SU-DHL-6 (cell line): ENCODE measurements around the gene ABCA13.

Experiments used
- H2AFZ ChIP-seq: fragments of 200-600 bp; sonication (generic); 2 replicates; pipeline ENCODE4 v1.6.1; 2014; ENCODE audit warnings: low read depth, mild to moderate bottlenecking, moderate library complexity, mixed read lengths, antibody characterized with exemption, low read length; ENCODE audit not compliant: severe bottlenecking
- H3F3A ChIP-seq: fragments of 200-600 bp; shearing (Covaris generic); 2 replicates; pipeline ENCODE4 v1.6.0; 2016; ENCODE audit warnings: antibody characterized with exemption, mild to moderate bottlenecking; ENCODE audit not compliant: insufficient read depth
- H3K27ac ChIP-seq: fragments of 200-600 bp; sonication (generic); 2 replicates; pipeline ENCODE4 v1.5.1; 2016; ENCODE audit warnings: low read depth, mild to moderate bottlenecking, low read length, moderate library complexity, mixed read lengths
- H3K27me3 ChIP-seq: fragments of 200-600 bp; sonication (generic), shearing (Covaris generic); 2 replicates; pipeline ENCODE4 v1.6.0; 2014; ENCODE audit warnings: mild to moderate bottlenecking, low read length
- H3K36me3 ChIP-seq: fragments of 200-600 bp; sonication (generic); 2 replicates; pipeline ENCODE4 v1.6.1; 2014; ENCODE audit warnings: mild to moderate bottlenecking, low read length, mixed read lengths
- H3K4me2 ChIP-seq: fragments of 300-600, 200-600 bp; shearing (Covaris generic), sonication (generic); 2 replicates; pipeline ENCODE4 v1.6.0; 2014; ENCODE audit warnings: low read length, low read depth, mild to moderate bottlenecking; ENCODE audit not compliant: poor library complexity, severe bottlenecking
- H3K4me3 ChIP-seq: fragments of 200-600 bp; sonication (generic); 2 replicates; pipeline ENCODE4 v1.5.1; 2014; ENCODE audit warnings: antibody characterized with exemption, low read length, mild to moderate bottlenecking, mixed read lengths; ENCODE audit not compliant: insufficient read depth, poor library complexity, severe bottlenecking
- H3K79me2 ChIP-seq: fragments of 200-600 bp; sonication (generic); 2 replicates; pipeline ENCODE4 v1.6.1; 2014; ENCODE audit warnings: mild to moderate bottlenecking, low read length, moderate library complexity; ENCODE audit not compliant: insufficient read depth
- H3K9ac ChIP-seq: fragments of 200-600 bp; sonication (generic); 2 replicates; pipeline ENCODE4 v1.7.0; 2014; ENCODE audit warnings: mild to moderate bottlenecking, low read length
- H3K9me2 ChIP-seq: fragments of 200-600 bp; sonication (generic); replicated peaks from 2 replicates; pipeline ENCODE4 v1.6.1; 2014; ENCODE audit warnings: low read length; ENCODE audit not compliant: insufficient read depth
- H3K9me3 ChIP-seq: fragments of 200-600 bp; sonication (generic); 2 replicates; pipeline ENCODE4 v1.6.1; 2014; ENCODE audit warnings: low read length, mixed read lengths; ENCODE audit not compliant: insufficient read depth
- H4K20me1 ChIP-seq: fragments of 200-600 bp; sonication (generic); 2 replicates; pipeline ENCODE4 v1.6.1; 2014; ENCODE audit warnings: low read depth, mild to moderate bottlenecking, antibody characterized with exemption, low read length, moderate library complexity, mixed read lengths
- CTCF ChIP-seq: fragments of 200-600 bp; sonication (generic); IDR thresholded peaks from one replicate; pipeline ENCODE4 v1.5.1; 2017; ENCODE audit warnings: antibody characterized with exemption, mild to moderate bottlenecking, low read length, moderate library complexity; ENCODE audit not compliant: insufficient read depth, poor library complexity, severe bottlenecking
- EZH2phosphoT487 ChIP-seq: fragments of 200-600 bp; sonication (generic), shearing (Covaris generic); conservative IDR thresholded peaks from 2 replicates; pipeline ENCODE4 v1.6.1; 2018; ENCODE audit warnings: mild to moderate bottlenecking, antibody characterized with exemption, low read length, moderate library complexity, mixed read lengths

Gene ABCA13

GRCh38 chr7:48414011-48414732 is 242.9 kb downstream of the ABCA13 start:
- TF ChIP-seq EZH2phosphoT487 (no peak), CTCF (no peak)
- H3K4me2 ChIP-seq: no peak overlapping the region
- H3K27ac ChIP-seq: no peak overlapping the region
- no peaks in the 10 kb centered on the region for H3F3A ChIP-seq
- H3K79me2 ChIP-seq: no peaks in the 10 kb centered on the region
- no peaks in the 10 kb centered on the region for H3K9me3 ChIP-seq
- H3K4me3 ChIP-seq: no peak overlapping the region
- H3K9me2 ChIP-seq: no peaks in the 10 kb centered on the region
- H3K27me3 ChIP-seq: no peaks in the 10 kb centered on the region
- H2AFZ ChIP-seq: no peak overlapping the region
- no peaks in the 10 kb centered on the region for H3K36me3 ChIP-seq
- no peaks in the 10 kb centered on the region for H4K20me1 ChIP-seq
- H3K9ac ChIP-seq: no peak overlapping the region

GRCh38 chr7:48416327-48416908 is 245.2 kb downstream of the ABCA13 start:
- Histone ChIP-seq H3K36me3 (no peaks in the 10 kb centered on the region), H4K20me1 (no peaks in the 10 kb centered on the region), H3K79me2 (no peaks in the 10 kb centered on the region), H3K27me3 (no peaks in the 10 kb centered on the region), H2AFZ (no peak overlapping the region), H3F3A (no peaks in the 10 kb centered on the region), H3K9me2 (no peaks in the 10 kb centered on the region), H3K27ac (no peak overlapping the region), H3K4me3 (no peak overlapping the region), H3K4me2 (no peak overlapping the region), H3K9me3 (no peaks in the 10 kb centered on the region), H3K9ac (no peak overlapping the region)
- TF ChIP-seq EZH2phosphoT487 (no peak), CTCF (no peak)

GRCh38 chr7:48419401-48419800 is 248.1 kb downstream of the ABCA13 start:
- no peak overlapping the region for H3K9ac ChIP-seq
- no peaks in the 10 kb centered on the region for H3K9me3 ChIP-seq
- no peak overlapping the region for H3K27ac ChIP-seq
- H3K4me2 ChIP-seq: no peak overlapping the region
- TF ChIP-seq EZH2phosphoT487 (no peak), CTCF (no peak)
- H2AFZ ChIP-seq: no peak overlapping the region
- H3F3A ChIP-seq: no peaks in the 10 kb centered on the region
- no peaks in the 10 kb centered on the region for H3K36me3 ChIP-seq
- H3K4me3 ChIP-seq: no peak overlapping the region
- no peaks in the 10 kb centered on the region for H4K20me1 ChIP-seq
- H3K27me3 ChIP-seq: no peaks in the 10 kb centered on the region
- no peaks in the 10 kb centered on the region for H3K9me2 ChIP-seq
- H3K79me2 ChIP-seq: no peaks in the 10 kb centered on the region
